HepG2 (cell line): ENCODE results near the gene DAD1. TPM values are rescaled to one million over a fixed set of nuclear protein-coding genes. Genes with fewer than 3 reads are reported as not detected.

ENCODE experiments used
- ATF4 ChIP-seq, 2 experiments: fragments of 450-650 bp in 1 of 2; sonication (generic) in 1 of 2; formaldehyde crosslinking; IDR thresholded peaks; 2 replicates each; pipeline versions ENCODE4 v1.5.0 to v1.8.0; 2020 to 2022; ENCODE audit warnings: mild to moderate bottlenecking in 1 of 2, missing genetic modification reagents in 1 of 2
- ATF5 ChIP-seq: sonication (generic); formaldehyde crosslinking; IDR thresholded peaks from 2 replicates; pipeline ENCODE4 v1.4.0; 2020; ENCODE audit warnings: mild to moderate bottlenecking, low read depth, missing genetic modification reagents
- CEBPZ ChIP-seq: IDR thresholded peaks from 2 replicates; pipeline ENCODE4 v1.6.1; 2012; ENCODE audit warnings: low read length, improper control_type of control experiment
- DDIT3 ChIP-seq: sonication (generic); formaldehyde crosslinking; IDR thresholded peaks from 2 replicates; pipeline ENCODE4 v1.4.0; 2020; ENCODE audit warnings: mild to moderate bottlenecking, missing genetic modification reagents
- MXD3 ChIP-seq: IDR thresholded peaks from 2 replicates; pipeline ENCODE4 v1.6.1; 2016; ENCODE audit warnings: mild to moderate bottlenecking, missing biosample characterization, missing genetic modification reagents
- RARG ChIP-seq: sonication (generic); formaldehyde crosslinking; IDR thresholded peaks from 2 replicates; pipeline ENCODE4 v1.4.0; 2020; ENCODE audit warnings: low read depth, mild to moderate bottlenecking, missing genetic modification reagents
- SAP130 ChIP-seq: IDR thresholded peaks from 2 replicates; pipeline ENCODE4 v1.6.1; 2016; ENCODE audit warnings: low read depth
- SIX4 ChIP-seq: sonication (generic); formaldehyde crosslinking; IDR thresholded peaks from 2 replicates; pipeline ENCODE4 v1.4.0; 2020; ENCODE audit warnings: missing genetic modification reagents
- SNAPC4 ChIP-seq: sonication (generic); formaldehyde crosslinking; IDR thresholded peaks from 2 replicates; pipeline ENCODE4 v1.4.0; 2020; ENCODE audit warnings: mild to moderate bottlenecking, missing genetic modification reagents
- YEATS4 ChIP-seq: sonication (generic); formaldehyde crosslinking; IDR thresholded peaks from 2 replicates; pipeline ENCODE4 v1.4.0; 2020; ENCODE audit warnings: missing genetic modification reagents, borderline replicate concordance
- ZBTB7B ChIP-seq: sonication (generic); formaldehyde crosslinking; IDR thresholded peaks from 2 replicates; pipeline ENCODE4 v1.4.0; 2020; ENCODE audit warnings: missing genetic modification reagents
- ZNF234 ChIP-seq: sonication (generic); formaldehyde crosslinking; conservative IDR thresholded peaks from 2 replicates; pipeline ENCODE4 v1.5.1; 2020; ENCODE audit warnings: mild to moderate bottlenecking, missing genetic modification reagents
- ZNF275 ChIP-seq: sonication (generic); formaldehyde crosslinking; IDR thresholded peaks from 2 replicates; pipeline ENCODE4 v1.8.0; 2022; ENCODE audit warnings: missing genetic modification reagents, mild to moderate bottlenecking, inconsistent platforms, borderline replicate concordance
- ZNF431 ChIP-seq: sonication (generic); formaldehyde crosslinking; IDR thresholded peaks from 2 replicates; pipeline ENCODE4 v1.9.0; 2022; ENCODE audit warnings: missing genetic modification reagents, low read depth, mild to moderate bottlenecking, borderline replicate concordance
- ZNF556 ChIP-seq: sonication (generic); formaldehyde crosslinking; IDR thresholded peaks from 2 replicates; pipeline ENCODE4 v1.4.0; 2020; ENCODE audit warnings: mild to moderate bottlenecking, missing genetic modification reagents, borderline replicate concordance
- polyA plus RNA-seq, 8 experiments: library from polyadenylated mRNA; depleted of rRNA in 3 of 8; stranded (reverse) in 7 of 8; unstranded in 1 of 8; fragments of >200 nt; fragmentation: Illumina TruSeq in 4 of 8; extraction: Trizol in 4 of 8; gene quantifications; 2 replicates each; pipeline versions ENCODE4 v1.2.1 to v1.2.3, GENCODE V29; 2011 to 2016; ENCODE audit warnings: low read depth in 4 of 8, missing spikeins in 1 of 8, mixed read lengths in 1 of 8; ENCODE audit not compliant: insufficient read depth in 1 of 8
- total RNA-seq, 5 experiments: library from RNA; depleted of rRNA; stranded (reverse); fragments of >200 nt; fragmentation: Illumina TruSeq; extraction: Trizol; gene quantifications; 2 replicates each; pipeline ENCODE4 v1.2.3, GENCODE V29; 2016; ENCODE audit warnings: low read depth in 1 of 5

The DAD1 gene
- total and polyA plus RNA-seq, 2 of the 13 experiments (the other 11 are each of a cell fraction or from before 2014, with no cell fraction given), result 558 to 626 TPM

- peak; percentile 63; the same call in 1 of the 2 replicates for TF ChIP-seq ATF5
- TF ChIP-seq ZBTB7B, result peak; percentile 60; the same call in 1 of the 2 replicates
- TF ChIP-seq ZNF431 (CRISPR knock-in tag), result peak; percentile 20; the same call in 1 of the 2 replicates
- 0 out of 2 replicates have a peak, but pooled peaks have one; percentile 29 for TF ChIP-seq SIX4 (CRISPR knock-in tag)
- TF ChIP-seq ATF4 (CRISPR knock-in tag; IDR thresholded peaks at IDR 0.05), result peak in 1 of 2 experiments; percentile 63; a peak in 2 of 4 replicates
- TF ChIP-seq RARG (CRISPR knock-in tag), result peak; percentile 41; the same call in 1 of the 2 replicates
- TF ChIP-seq ZNF556, result peak; percentile 94
- no peak for TF ChIP-seq ZNF234 (CRISPR knock-in tag)
- TF ChIP-seq SNAPC4, result peak; percentile 69; the same call in 1 of the 2 replicates
- no peak for TF ChIP-seq ZNF275 (CRISPR knock-in tag)
- peak; percentile 85 for TF ChIP-seq YEATS4 (CRISPR knock-in tag)
- peak; percentile 65 for TF ChIP-seq MXD3 (CRISPR knock-in tag)
- no peak for TF ChIP-seq DDIT3 (CRISPR knock-in tag)
- TF ChIP-seq SAP130 (CRISPR knock-in tag), result peak; percentile 96
- no peak for TF ChIP-seq CEBPZ
These were observed 9.3 kb upstream of the DAD1 start, which contains the start of gene ABHD4 (continued) for GRCh38 chr14:22598099-22598895.
